HG02642 (cell line): ENCODE results near the gene SLC2A4RG.

Experiments
- ATAC-seq: cut with Tn5 transposase; IDR thresholded peaks from one replicate; pipeline ENCODE4 v1.9.1; 2021; ENCODE audit warnings: mild to moderate bottlenecking; ENCODE audit not compliant: unreplicated experiment, poor library complexity

Gene SLC2A4RG

DNA sequence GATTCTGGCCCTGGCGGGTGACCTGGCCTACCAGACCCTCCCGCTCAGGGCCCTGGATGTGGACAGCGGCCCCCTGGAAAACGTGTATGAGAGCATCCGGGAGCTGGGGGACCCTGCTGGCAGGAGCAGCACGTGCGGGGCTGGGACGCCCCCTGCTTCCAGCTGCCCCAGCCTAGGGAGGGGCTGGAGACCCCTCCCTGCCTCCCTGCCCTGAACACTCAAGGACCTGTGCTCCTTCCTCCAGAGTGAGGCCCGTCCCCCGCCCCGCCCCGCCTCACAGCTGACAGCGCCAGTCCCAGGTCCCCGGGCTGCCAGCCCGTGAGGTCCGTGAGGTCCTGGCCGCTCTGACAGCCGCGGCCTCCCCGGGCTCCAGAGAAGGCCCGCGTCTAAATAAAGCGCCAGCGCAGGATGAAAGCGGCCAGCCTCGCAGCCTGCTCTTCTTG, 868 bp upstream of the SLC2A4RG start:
- no peak for ATAC-seq

DNA sequence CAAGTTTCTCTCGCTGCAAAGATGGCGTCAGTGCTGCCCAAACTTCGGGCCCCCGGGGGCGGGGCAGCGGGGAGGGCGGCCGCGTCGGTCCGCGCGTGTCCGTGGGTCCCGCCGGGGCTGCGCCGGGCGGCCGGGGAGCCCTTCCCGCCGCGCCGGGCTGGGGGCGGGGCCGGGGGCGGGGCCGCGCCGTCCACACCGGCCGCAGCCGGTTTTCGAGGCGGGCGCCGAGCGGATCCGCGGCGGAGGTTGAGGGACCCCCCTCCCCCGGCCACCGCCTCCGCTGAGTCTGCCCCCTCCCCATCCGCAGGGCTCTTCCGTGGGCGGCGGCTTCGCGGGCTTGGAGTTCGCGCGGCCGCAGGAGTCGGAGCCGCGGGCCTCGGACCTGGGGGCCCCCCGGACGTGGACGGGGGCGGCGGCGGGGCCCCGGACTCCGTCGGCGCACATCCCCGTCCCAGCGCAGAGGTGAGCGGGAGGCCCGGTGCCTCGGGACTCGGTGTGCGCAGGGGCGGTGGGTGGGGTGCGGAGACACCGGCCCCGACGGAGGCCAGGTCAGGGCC, 572 bp downstream of the SLC2A4RG start:
- peak; percentile 12 for ATAC-seq

DNA sequence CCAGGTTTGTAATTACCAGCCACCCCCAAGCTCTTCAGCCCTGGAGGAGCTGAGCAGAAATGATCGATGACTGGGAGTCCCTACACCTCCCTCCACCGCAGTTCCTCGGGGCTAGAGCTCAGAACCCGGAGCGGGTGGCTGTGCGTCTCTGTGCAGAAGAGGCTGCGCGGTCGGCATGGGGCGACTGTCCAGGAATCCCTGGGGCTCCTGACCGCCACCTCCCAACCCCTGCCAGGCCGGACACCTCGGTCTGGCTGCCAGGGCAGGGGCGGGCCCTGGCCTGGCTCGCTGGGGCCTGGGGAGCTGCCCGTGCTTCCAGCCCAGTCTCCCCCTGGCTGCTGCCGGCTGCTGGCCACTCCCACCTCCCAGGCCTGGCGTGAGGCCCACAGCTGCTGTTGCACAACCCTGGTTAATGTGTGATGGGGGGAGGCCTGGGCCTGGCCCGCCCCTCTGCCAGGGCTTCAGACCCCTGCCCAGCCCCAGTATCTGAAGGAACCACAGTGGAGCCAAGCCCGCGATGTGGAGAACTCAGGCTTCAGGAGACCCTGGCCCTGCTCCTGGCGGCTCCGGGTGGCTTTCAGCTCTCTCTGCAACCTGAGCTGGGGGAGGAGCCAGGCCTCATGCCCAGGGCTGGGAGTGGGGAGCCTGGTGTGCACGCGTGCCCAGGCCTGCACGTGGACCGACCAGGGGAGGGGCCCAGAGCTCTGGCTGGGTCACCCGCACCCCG, 1.2 kb downstream of the SLC2A4RG start:
- ATAC-seq: no peak

DNA sequence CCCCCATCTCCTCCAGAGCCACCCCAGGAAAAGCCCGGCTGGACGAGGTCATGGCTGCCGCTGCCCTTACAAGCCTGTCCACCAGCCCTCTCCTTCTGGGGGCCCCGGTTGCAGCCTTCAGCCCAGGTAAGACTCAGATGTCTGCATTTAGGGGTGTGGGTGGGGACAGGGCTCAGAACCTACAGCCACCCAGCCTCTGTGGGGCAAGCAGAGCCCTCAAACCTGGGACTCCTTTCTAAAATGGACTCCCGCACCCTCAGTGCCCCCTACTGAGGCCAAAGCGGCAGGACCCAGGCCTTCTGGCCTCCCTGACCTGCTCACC, 1.7 kb downstream of the SLC2A4RG start:
- no peak for ATAC-seq

DNA sequence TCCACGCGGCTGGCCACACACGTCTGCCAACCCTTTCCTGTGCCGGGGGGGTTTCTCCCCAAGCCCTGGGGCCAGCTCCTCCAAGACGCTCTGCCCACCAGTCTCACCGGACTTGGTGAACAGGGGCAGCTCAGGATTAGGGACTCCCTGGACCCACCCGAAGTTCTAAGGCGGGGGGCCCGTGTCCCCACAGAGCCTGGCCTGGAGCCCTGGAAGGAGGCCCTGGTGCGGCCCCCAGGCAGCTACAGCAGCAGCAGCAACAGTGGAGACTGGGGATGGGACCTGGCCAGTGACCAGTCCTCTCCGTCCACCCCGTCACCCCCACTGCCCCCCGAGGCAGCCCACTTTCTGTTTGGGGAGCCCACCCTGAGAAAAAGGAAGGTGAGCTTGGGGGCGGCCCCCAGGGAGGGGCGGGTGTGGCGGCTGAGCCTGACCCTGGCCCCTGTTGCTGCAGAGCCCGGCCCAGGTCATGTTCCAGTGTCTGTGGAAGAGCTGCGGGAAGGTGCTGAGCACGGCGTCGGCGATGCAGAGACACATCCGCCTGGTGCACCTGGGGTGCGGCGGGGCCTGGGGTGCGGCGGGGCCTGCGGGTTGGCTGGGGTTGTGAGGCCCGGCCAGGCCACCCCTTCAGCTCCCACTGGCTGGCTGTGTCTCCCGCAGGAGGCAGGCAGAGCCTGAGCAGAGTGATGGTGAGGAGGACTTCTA, 2.3 kb downstream of the SLC2A4RG start:
- ATAC-seq: no peak

DNA sequence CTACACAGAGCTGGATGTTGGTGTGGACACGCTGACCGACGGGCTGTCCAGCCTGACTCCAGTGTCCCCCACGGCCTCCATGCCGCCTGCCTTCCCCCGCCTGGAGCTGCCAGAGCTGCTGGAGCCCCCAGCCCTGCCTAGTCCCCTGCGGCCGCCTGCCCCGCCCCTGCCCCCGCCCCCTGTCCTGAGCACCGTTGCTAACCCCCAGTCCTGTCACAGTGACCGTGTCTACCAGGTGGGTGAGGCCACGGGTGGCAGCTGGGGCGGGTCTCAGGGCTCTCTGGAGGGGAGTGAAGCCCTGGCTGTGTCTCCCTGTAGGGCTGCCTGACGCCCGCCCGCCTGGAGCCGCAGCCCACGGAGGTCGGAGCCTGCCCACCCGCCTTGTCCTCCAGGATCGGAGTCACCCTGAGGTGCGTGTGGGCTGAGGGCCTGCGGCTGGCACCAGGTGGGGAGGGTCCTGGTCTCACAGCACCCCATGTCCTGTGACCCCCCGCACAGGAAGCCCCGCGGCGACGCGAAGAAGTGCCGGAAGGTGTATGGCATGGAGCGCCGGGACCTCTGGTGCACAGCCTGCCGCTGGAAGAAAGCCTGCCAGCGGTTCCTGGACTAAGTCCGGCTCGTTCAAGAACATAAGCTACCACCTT, 2.9 kb downstream of the SLC2A4RG start:
- no peak for ATAC-seq

DNA sequence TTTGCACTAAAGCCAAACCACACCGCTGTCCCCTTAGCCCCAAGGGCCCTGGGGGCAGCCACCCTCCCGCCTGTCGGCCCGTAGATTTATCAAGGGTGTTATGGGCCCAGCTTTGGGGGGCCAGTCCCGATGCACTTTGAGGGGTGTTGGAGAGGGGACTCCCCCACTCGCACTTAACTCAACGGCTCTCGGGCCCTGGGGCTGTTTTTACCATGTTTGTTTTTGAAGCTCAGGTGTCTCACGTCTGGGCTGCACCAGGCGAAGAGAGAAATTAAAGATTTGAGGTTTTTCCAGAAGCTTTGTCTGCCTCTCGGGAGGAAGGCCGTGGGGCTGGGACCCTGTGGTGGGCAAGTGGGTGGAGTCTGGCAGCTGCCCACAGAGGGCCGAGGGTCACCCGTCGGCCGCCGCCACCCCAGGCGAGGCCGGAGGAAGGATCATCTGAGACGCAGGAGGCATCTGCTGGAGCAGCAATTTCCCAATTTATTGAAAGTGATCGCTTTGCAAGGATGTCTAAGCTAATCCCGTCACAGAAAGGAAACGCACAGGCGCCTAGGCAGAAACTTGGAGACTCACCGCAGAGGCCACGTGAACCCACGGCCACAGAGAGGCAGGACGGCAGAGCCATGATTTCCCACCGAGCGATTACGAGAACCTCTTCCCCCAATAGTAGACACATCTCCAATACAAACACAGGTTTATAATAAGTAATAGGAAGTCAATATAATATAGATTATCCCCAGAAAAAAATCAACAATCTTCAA, 3.8 kb downstream of the SLC2A4RG start:
- ATAC-seq: no peak

DNA sequence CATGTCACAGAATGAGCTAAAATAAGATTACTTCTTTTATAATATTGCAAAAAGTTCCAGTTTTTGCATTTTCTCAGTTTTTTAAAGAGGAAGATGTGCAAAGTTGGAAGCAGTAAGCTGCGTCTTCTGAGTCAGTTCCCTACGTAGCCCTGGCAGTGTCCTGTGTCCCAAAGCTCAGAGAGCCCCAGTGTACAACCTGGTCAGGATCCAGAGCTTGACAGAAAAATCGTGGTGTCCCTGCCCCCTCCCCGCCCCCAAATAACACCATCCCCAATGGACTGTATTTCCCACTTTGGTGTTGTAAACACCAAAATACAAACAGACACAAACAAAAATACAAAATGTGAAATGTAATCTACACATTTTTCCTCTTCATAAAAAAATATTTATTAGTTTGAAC, 4.6 kb downstream of the SLC2A4RG start:
- ATAC-seq: no peak

DNA sequence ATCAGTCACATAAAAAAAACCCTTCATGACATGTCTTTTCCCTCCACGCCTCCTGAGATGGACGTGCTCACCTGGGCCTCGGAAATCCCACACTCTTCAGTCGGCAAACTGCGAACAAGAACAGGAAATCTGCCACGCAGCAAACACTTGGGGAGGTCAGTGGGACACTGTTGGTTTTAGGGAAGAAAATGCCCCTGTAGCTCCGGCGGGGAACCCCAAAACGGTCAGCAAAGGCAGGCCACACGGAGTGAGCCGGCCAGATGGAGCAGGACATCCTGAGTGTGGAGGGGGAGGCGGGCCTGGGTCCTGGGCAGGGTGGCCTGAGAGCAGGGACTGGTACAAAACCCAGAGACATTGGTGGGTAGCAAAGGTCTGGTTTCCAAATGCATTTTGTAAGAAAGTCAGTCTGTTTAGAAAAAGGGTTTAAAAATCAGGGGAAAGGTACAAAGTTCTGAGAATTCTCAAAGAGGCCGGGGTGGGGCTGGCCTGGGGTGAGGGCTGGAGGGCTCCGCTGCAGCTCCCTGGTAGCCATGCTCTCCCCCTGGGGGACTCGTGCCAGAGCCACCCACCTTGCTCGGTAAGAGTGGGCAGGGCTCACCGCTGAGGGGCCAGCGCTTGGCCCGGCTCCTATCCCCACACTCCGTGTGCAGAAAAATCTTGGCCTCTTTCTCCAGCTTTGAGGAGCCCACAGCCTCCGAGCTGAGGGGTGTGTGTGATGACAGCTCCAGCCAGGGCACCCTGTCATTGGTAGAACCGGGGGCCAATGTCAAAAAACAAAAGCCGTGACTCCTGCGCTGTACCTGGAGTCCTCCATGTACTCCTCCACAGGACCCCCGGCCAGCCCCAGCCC, 5.2 kb downstream of the SLC2A4RG start:
- ATAC-seq: no peak

DNA sequence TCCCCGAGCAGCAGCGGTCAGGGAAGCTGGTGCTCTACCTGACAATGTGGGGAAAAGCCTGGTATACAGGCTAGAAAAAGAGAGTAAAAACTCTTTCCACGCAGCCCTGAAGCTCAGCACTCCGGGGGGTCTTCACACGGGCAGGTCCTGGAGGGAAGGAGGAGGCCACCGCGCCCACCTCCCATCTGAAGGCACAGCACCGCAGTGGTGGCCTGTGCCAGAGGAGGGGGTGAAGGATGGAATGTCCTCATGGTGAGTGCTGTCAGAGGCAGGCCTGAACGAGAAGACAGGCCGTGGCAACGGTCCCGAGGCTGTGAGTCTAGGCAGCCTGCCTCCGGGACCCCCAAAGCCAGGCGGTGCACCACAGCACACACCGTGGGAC, 5.8 kb downstream of the SLC2A4RG start:
- ATAC-seq: no peak

DNA sequence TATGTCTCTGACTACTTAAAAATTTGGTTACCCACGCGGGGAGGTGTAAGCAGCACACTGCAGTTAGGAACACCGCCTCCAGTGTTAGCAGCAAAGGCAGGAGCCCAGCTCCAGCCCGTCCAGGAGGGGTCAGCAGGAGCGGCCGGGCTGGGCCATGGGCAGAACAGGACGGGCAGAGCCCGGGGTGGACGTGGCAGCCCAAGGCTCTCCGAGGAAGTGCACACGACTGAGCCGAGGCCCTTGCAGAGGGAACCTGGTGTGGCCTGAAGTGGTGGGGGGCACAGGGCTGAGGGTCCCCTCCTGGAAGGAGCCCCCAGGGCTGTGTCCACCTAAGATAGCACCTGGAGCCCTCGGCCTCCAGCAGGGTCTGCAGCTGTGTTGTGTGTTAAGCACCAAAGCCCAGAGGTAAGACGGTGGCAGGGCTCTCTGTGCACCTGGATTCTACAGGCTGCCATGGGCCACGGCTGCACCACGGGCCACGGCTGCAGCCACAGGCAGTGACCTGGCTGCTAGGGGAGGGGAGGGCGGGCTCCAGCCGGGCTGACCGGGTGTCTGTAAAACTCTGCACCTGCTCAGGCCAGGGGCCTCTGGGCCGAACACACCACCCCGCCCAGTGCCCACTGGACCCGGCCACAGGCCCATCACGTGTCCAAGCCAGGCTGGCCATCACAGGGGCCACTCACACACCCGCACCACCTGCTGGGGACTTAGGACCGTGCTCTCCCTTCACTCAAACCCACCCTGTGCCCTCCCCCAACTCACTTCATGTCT, 6.6 kb downstream of the SLC2A4RG start:
- no peak for ATAC-seq

DNA sequence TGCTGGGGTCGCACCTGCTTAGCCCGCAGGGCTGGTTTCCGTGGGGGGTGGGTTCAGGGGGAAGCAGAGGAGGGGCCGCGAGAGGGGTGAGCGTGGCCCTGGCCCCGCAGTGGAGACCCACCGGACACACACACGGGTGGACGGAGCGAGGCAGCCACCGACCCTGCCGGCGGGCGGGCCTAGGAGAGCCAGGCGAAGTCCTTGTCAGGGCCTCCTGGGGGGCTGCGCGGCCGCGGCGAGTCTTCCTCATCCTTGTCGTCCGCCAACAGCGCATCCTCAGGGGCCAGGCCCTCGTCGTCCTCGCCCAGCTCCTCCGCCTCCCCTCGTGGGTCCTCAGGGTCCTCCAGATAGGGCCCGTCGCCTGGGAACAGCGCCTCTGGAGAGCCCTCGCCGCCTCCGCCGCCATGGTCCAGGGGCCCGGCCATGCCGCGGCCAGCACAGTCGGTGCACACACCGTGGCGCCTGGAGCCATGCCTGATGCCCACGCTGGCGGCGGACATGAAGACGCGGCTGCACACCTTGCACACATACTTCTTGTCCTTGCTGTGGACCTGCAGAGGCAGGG, 7.3 kb downstream of the SLC2A4RG start:
- ATAC-seq: no peak

DNA sequence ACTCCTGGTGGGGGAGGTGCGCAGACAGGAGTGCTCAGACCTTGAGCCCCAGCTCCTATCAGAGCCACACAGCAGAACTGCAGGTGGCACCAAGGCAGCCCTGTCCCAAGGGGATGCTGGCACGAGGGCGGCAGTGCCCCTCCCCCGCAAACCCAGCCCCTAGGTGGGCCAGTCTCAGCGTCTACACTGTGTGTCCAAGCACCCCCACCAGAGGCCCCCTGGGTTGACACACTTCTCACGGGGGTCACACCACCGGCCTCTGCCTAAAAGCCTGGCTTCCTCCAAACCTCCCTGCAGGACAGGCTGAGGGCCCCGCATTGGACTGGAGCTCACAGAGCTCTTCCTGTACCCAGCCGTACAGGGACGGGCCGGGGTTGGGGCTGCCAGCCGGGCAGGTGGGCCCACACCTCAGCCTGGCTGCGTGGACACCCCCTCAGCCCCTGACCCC, 8.1 kb downstream of the SLC2A4RG start:
- ATAC-seq: no peak

DNA sequence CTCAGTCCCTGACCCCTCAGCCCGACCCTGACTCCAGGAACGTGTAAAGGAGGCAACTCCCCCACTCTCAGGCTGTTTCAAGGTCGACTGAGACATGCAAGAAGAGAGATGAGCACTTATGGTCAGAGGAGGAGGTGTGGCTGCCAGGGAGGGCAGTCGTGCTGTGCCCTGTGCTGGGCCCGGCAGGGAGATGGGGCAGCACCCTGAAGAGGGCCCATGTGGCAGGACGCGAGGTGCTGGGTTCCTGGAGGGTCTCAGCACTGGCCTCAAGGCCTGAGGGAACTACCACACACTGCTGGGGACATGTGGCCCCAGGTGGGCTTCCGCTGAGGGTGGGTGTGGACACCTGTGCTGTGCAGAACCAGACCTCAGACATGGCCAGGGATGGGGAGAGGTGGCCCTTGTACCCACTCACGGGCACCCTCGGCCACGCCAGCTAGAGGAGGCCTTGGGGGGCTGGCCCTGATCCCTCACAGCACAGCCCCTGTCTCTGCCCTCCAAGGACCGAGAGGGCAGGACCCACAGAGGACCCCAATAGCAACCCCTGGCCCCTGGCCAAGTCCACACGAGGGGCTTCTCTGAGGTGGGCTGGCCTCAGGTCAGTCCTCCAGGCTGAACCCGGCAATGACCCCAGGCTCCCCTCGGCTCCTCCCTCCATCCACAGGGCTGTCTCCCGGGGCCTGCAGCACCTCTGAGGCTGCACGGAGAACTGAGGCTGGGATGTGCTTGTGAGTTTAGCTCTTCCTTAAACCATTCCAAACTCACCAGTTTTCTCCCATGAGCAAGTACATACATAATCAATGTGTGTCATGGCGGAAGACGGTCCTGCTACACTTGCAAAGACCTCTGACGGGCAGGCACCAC, 8.7 kb downstream of the SLC2A4RG start:
- no peak for ATAC-seq

DNA sequence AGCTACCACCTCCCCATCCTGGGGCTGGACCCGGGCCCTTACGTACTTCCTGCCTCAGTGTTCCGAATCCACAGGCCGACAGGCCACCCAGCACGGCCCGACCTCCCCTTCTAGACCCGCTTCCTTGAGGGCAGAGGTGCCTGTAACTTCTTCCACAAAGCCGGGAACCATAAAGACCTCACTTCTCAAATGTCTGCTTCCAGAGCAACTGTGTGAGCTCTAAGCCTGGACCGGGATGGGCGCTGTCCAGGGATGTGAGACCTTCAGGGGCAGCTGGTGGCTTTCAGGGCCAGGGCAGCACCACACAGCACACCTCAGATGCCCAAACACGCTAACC, 9.3 kb downstream of the SLC2A4RG start:
- no peak for ATAC-seq

DNA sequence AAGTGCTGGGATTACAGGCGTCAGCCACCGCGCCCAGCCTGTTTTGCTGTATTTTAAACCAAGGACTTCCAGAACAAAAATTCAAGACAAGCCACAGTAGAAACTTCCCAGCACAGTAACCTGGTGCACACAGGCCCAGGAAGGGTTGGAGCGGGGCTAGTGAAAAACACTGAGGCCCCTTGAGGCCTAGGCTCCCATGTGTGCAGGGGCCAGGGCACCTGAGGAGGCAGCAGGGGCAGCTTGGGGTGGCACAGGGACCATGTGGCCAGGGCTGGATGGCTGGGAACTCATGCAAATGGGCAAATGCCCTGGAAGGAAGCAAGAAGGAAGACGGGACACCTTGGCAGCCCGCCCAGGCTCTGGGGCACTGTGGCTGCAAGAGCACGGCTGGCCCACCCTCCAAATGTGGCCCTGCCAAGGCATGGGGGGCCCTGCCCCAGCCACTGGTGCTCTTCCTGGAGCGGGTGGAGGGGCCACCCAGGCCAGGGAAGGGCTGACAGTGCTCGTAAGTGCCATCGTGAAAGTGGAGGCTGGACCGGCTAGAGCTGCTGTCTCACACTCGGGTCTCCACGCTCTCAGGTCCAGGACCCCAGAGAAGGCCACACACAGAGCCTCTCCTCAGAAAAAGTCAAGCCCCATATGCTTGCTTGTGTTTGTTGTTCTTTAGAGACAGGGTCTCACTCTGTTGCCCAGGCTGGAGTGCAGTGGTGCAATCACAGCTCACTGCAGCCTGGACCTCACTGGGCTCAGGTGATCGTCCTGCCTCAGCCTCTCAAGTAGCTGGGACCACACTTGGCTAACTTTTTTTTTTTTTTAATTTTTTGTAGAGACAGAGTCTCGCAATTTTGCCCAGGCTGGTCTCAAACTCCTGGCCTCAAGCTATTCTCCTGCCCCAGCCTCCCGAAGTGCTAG, 10.3 kb downstream of the SLC2A4RG start:
- ATAC-seq: no peak
